Fibroblast of the conjunctiva (primary cell): ENCODE data around the gene MRPS5.
"Not testable (repeated sequence)": the region's sequence is repeated elsewhere in the genome, so short reads cannot be mapped to it uniquely, and the experiment has no call there.

Experiments used
- DNase-seq: peaks from one replicate; pipeline ENCODE4 v3.0.0-alpha.2; 2010; ENCODE audit warnings: low read depth

The MRPS5 gene

DNA sequence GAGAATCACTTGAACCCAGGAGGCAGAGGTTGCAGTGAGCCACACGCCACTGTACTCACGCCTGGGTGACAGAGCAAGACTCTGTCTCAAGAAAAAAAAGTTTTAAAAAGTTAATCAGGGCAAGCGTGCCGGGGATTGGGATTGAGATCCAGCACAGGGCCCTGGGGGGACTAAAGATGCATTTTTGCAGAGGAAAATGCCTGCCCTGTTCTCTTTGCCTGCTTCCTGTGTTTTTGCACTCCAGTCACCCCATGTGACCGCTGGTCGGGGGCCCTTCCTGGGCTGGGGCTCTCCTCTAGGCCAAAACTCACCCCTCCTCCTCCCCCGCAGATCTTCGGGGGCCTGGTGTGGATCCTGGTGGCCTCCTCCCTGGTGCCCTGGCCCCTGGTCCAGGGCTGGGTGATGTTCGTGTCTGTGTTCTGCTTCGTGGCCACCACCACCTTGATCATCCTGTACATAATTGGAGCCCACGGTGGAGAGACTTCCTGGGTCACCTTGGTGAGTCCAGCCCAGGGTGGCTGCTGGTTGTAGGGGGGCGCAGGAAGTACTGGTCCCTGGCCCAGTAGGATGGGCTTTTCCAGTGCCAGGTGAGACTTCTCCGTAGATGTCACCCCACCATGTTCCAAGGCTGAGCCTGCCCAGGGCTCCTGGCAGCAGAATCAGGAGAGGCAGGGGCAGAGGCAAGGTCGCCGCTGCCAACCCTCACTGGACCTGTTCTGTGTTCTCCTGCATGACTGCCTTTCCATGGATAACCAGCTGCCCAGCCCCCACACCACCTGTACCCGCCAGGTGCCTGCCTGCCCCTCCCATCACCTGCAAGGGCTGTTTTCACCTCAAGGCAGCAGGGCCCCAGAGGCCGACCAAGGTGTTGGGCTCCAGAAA lies 73.7 kb downstream of the MRPS5 start:
- DNase-seq: no peak

GRCh38 chr2:95046371-95047112 lies 75.1 kb downstream of the MRPS5 start:
- no peak for DNase-seq

DNA sequence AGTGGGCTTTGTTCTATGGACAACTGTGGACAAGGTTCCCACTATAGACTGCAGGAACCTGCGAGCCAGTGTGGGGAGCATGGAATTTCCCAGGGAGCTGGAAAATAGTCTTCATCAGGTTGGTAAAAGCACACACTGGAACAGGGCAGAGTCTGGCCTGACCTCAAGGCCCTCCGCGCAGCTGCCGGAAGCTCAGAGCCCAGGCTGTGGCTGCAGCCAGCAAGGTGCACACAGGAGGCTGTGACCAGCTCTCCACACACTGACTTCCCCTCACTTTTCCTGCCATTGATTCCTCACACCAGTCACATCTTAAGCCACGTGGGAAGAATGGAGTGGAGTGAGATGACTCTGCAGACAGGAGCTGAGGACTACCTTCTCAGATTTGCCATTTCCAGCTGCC lies 77.0 kb downstream of the MRPS5 start:
- DNase-seq: no peak

DNA sequence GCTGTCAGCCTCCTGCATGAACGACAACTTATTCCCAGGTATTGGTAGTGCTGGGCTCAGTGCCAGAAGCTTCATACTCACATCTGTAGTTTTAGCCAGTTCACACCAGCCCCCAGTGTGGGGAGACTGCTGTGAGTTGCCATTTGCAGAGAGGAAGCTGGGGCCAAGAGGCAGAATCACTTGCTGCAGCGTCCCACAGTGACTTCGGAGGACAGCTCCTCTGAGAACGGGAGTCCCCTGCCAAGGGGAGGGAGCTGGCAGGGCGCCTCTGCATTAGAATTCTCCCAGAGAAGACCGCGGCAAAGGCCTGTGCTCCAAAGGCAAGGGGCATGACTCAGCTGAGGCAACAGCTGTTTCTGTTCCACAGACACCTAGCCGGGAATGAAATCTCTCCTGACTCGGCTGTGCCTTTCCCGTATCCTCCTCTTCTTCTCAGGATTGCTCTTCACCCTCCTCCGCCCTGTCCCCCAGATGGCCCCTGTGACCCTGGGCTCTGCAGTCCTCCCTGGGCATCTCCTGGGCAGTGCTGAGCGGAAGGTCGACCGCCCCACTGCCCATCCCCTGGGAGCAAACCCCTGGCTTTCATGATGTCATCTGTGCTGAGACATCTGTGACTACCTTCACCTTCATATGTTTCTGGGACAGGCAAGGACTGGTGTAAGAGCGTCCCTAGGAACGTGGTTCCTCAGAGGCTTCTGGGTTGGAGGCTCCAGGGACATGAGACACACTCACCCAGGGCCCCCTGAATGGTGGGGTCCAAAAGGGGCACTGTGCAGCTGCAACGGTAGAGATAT lies 78.1 kb downstream of the MRPS5 start:
- DNase-seq: peak; percentile 28

DNA sequence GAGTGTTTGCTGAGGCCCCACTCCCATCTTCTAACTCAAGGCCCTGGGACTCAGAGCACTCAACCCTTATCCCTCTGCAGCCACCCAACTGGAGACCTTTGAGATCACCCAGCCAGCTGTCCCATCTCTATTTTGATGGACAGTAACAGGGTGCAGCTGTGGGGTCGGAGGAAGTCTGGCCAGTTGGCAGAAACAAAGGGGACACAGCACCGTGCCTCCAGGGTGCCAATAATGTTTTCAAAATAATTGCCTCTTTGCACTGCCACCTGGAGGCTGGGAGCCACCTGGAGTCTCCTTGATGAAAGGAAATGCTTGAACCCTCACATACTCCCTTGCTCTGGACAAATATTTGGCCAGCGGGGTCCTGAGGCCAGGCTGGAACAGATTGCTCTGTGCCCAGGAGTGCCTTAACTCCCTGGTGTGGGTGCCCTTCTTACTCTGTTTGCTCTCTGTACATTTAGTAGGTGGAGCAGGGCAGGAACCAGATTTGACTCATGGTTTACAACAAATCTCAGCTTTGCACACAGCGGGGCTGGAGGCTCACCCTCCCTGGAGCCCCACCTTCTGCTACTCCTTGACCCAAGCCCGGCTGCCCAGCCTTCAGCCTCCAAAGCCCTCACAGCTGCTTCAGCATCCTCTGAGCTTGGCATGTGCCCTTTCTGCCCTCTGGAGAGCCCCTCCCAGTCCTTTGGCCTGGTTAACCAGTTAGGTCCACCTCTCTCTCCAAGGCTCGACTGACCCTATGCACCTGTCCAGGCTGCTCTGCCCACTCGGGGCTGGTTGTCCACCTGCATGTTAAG lies 78.9 kb downstream of the MRPS5 start:
- no peak for DNase-seq

- no peak for DNase-seq
Measured at GRCh38 chr2:95041824-95042442, 79.7 kb downstream of the MRPS5 start.

GRCh38 chr2:95041060-95041823 lies 80.4 kb downstream of the MRPS5 start:
- no peak for DNase-seq

GRCh38 chr2:95040426-95040825 lies 81.2 kb downstream of the MRPS5 start:
- DNase-seq: no peak

DNA sequence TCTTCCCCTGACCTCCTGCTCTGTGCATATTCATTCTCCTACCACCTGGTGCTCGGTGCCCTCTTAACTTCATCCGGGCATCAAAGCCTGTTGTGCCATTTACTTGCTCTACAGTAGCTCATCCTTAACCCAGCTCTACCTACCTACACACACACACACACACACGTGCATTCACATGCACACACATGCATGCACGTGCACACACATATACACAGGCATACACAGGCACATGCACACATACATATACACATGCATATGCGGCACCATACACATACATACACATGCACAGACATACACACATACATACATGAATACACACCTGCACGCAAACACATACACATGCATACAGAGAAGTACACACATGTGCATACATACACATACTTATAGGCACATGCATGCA lies 81.6 kb downstream of the MRPS5 start:
- no peak for DNase-seq

DNA sequence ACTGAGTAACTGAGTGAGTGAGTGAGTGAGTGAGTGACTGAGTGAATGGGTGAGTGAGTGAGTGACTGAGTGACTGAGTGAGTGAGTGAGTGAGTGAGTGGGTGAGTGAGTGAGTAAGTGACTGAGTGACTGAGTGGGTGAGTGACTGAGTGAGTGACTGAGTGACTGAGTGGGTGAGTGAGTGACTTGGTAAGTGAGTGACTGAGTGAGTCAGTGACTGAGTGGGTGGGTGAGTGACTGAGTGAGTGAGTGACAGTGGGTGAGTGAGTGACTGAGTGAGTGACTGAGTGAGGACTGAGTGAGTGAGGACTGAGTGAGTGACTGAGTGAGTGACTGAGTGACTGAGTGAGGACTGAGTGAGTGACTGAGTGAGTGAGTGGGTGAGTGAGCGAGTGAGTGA lies 82.2 kb downstream of the MRPS5 start:
- no peak for DNase-seq

DNA sequence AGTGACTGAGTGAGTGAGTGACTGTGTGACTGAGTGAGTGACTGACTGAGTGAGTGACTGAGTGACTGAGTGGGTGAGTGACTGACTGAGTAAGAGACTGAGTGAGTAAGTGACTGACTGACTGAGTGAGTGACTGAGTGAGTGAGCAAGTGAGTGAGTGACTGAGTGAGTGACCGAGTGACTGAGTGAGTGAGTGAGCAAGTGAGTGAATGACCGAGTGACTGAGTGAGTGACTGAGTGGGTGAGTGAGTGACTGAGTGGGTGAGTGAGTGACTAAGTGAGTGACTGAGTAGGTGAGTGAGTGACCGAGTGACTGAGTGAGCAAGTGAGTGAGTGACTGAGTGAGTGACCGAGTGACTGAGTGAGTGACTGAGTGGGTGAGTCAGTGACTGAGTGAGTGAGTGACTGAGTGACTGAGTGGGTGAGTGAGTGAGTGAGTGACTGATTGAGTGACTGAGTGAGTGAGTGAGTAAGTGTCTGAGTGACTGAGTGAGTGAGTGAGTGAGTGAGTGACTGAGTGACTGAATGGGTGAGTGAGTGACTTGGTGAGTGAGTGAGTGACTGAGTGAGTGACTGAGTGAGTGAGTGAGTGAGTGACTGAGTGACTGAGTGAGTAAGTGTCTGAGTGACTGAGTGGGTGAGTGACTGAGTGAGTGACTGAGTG lies 82.8 kb downstream of the MRPS5 start:
- DNase-seq: no peak

- DNase-seq: not testable (repeated sequence)
Measured at GRCh38 chr2:95037841-95038585, 83.6 kb downstream of the MRPS5 start.

DNA sequence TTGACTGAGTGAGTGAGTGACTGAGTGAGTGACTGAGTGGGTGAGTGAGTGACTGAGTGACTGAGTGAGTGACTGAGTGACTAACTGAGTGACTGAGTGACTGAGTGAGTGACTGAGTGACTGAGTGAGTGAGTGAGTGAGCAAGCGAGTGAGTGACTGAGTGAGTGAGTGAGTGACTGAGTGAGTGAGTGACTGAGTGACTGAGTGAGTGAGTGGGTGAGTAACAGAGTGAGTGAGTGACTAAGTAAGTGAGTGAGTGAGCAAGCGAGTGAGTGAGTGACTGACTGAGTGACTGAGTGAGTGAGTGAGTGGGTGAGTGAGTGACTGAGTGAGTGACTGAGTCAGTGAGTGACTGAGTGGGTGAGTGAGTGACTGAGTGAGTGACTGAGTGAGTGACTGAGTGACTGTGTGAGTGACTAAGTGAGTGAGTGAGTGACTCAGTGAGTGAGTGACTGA lies 84.2 kb downstream of the MRPS5 start:
- DNase-seq: no peak

DNA sequence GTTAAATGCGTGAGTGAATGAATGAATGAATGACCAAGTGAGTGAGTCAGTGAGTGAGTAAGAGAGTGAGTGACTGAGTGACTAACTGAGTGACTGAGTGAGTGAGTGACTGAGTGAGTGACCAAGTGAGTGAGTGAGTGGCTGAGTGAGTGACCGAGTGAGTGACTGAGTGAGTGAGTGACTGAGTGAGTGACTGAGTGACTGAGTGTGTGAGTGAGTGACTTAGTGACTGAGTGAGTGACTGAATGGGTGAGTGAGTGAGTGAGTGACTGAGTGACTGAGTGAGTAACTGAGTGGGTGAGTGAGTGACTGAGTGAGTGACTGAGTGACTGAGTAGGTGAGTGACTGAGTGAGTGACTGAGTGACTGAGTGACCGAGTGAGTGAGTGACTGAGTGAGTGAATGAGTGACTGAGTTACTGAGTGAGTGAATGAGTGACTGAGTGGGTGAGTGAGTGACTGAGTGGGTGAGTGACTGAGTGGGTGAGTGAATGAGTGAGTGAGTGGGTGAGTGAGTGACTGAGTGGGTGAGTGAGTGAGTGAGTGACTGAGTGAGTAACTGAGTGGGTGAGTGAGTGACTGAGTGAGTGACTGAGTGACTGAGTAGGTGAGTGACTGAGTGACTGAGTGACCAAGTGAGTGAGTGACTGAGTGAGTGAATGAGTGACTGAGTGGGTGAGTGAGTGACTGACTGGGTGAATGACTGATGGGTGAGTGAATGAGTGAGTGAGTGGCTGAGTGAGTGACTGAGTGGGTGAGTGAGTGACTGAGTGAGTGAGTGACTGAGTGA lies 84.8 kb downstream of the MRPS5 start:
- DNase-seq: no peak
